Tibial nerve (tissue), 4 donors: ENCODE results near the gene TOM1L1. TPM values are rescaled to one million over a fixed set of nuclear protein-coding genes. Genes with fewer than 3 reads are reported as not detected.

Experiments used
- DNase-seq, 2 donors: peaks; one replicate each; pipeline ENCODE4 v3.0.0-alpha.2; 2019; ENCODE audit warnings: low spot score in 2 of 2
- H3K27ac ChIP-seq, 4 donors: fragments of 200-600 bp; sonication (generic) in 3 of 4; one replicate each; pipeline ENCODE4 v1.5.1; 2017 to 2019; ENCODE audit warnings: mild to moderate bottlenecking in 1 of 4
- H3K27me3 ChIP-seq, 2 donors: fragments of 200-600 bp; sonication (generic) in 1 of 2; one replicate each; pipeline versions ENCODE4 v1.5.1 to v1.6.0; 2017 to 2019
- H3K36me3 ChIP-seq, 3 donors: fragments of 200-600 bp; sonication (generic); one replicate each; pipeline ENCODE4 v1.5.1; 2018 to 2019
- H3K4me1 ChIP-seq, 4 donors: fragments of 200-600 bp; sonication (generic) in 3 of 4; one replicate each; pipeline ENCODE4 v1.5.1; 2017 to 2019
- H3K4me3 ChIP-seq, 4 donors: fragments of 200-600 bp; sonication (generic) in 3 of 4; one replicate each; pipeline ENCODE4 v1.5.1; 2017 to 2019; ENCODE audit warnings: mild to moderate bottlenecking in 1 of 4, moderate library complexity in 1 of 4
- H3K9me3 ChIP-seq, 4 donors: fragments of 200-600 bp; sonication (generic) in 3 of 4; one replicate each; pipeline ENCODE4 v1.5.1; 2017 to 2019
- CTCF ChIP-seq, 5 experiments: fragments of 200-600 bp in 3 of 5; fragments of 450-650 bp in 2 of 5; sonication (generic) in 3 of 5; IDR thresholded peaks; one replicate each; pipeline ENCODE4 v1.5.1; 2016 to 2019; ENCODE audit warnings: antibody characterized with exemption in 5 of 5, mild to moderate bottlenecking in 3 of 5, moderate library complexity in 2 of 5
- EP300 ChIP-seq, 2 donors: sonication (generic); formaldehyde crosslinking; IDR thresholded peaks; one replicate each; pipeline ENCODE4 v1.6.1; 2017; ENCODE audit warnings: antibody characterized with exemption in 2 of 2, mild to moderate bottlenecking in 1 of 2
- POLR2A ChIP-seq, 2 donors: fragments of 450-650 bp; IDR thresholded peaks; one replicate each; pipeline ENCODE4 v1.6.1; 2017; ENCODE audit warnings: antibody characterized with exemption in 2 of 2, mild to moderate bottlenecking in 2 of 2, moderate library complexity in 2 of 2
- WGBS, 2 donors: methylation state at CpG; one replicate each; pipeline ENCODE4 v1.1.5; 2018; 5-methylcytosine and 5-hydroxymethylcytosine counted together
- total RNA-seq, 4 donors: library from RNA; depleted of rRNA; stranded (reverse); fragments of >200 nt; gene quantifications; one replicate each; pipeline ENCODE4 v1.1.0, GENCODE V29; 2016

TOM1L1 gene
- total RNA-seq, 4 donors from 2014 or later = 8.6 to 27.4 (median 17.1) TPM

GRCh38 chr17:54876656-54877195 is 23.9 kb upstream of the TOM1L1 start:
- H3K27me3 ChIP-seq = no peaks in the 10 kb centered on the region
- H3K27ac ChIP-seq = no peak overlapping the region
- 59 to 63% methylated on average over 6 of the region's 6 CpGs for WGBS, 2 donors
- H3K4me1 ChIP-seq = no peaks in the 10 kb centered on the region
- no peak overlapping the region for H3K4me3 ChIP-seq
- H3K36me3 ChIP-seq = no peaks in the 10 kb centered on the region
- H3K9me3 ChIP-seq = no peaks in the 10 kb centered on the region
- TF ChIP-seq CTCF (IDR thresholded peaks at IDR 0.05) (no peak), POLR2A (IDR thresholded peaks at IDR 0.05) (no peak), EP300 (IDR thresholded peaks at IDR 0.05) (no peak)
- DNase-seq = no peak

- TF ChIP-seq POLR2A (IDR thresholded peaks at IDR 0.05) (no peak), EP300 (IDR thresholded peaks at IDR 0.05) (no peak), CTCF (IDR thresholded peaks at IDR 0.05) (no peak)
- H3K36me3 ChIP-seq = no peaks in the 10 kb centered on the region
- no peaks in the 10 kb centered on the region for H3K27me3 ChIP-seq
- H3K4me3 ChIP-seq = no peak overlapping the region
- H3K4me1 ChIP-seq = no peaks in the 10 kb centered on the region
- WGBS, 2 donors = 90 to 92% methylated on average over 10 of the region's 10 CpGs
- H3K27ac ChIP-seq = no peak overlapping the region
- no peak for DNase-seq
- no peaks in the 10 kb centered on the region for H3K9me3 ChIP-seq
Observed at GRCh38 chr17:54881255-54881972, 19.2 kb upstream of the TOM1L1 start.

GRCh38 chr17:54882371-54882770 is 18.3 kb upstream of the TOM1L1 start:
- Histone ChIP-seq H3K4me1 (no peaks in the 10 kb centered on the region), H3K27ac (no peak overlapping the region), H3K36me3 (no peaks in the 10 kb centered on the region), H3K4me3 (no peak overlapping the region), H3K27me3 (no peaks in the 10 kb centered on the region), H3K9me3 (no peaks in the 10 kb centered on the region)
- no peak for DNase-seq
- TF ChIP-seq EP300 (IDR thresholded peaks at IDR 0.05) (no peak), POLR2A (IDR thresholded peaks at IDR 0.05) (no peak), CTCF (IDR thresholded peaks at IDR 0.05) (no peak)
- WGBS, 2 donors = 70 to 73% methylated on average over 4 of the region's 4 CpGs

- Histone ChIP-seq H3K27me3 (no peaks in the 10 kb centered on the region), H3K27ac (no peak overlapping the region), H3K4me1 (no peaks in the 10 kb centered on the region), H3K4me3 (no peak overlapping the region), H3K9me3 (no peaks in the 10 kb centered on the region), H3K36me3 (no peaks in the 10 kb centered on the region)
- WGBS, 2 donors = 79 to 83% methylated on average over 3 of the region's 3 CpGs
- TF ChIP-seq POLR2A (IDR thresholded peaks at IDR 0.05) = no peak
- no peak for TF ChIP-seq EP300 (IDR thresholded peaks at IDR 0.05)
- no peak for TF ChIP-seq CTCF (IDR thresholded peaks at IDR 0.05)
- DNase-seq = no peak
Observed at GRCh38 chr17:54882950-54883349, 17.7 kb upstream of the TOM1L1 start.

- Histone ChIP-seq H3K9me3 (no peaks in the 10 kb centered on the region), H3K4me3 (no peak overlapping the region), H3K27me3 (no peaks in the 10 kb centered on the region), H3K4me1 (no peaks in the 10 kb centered on the region), H3K36me3 (no peaks in the 10 kb centered on the region), H3K27ac (no peak overlapping the region)
- 87 to 90% methylated on average over 2 of the region's 2 CpGs for WGBS, 2 donors
- no peak for DNase-seq
- TF ChIP-seq EP300 (IDR thresholded peaks at IDR 0.05) (no peak), CTCF (IDR thresholded peaks at IDR 0.05) (no peak), POLR2A (IDR thresholded peaks at IDR 0.05) (no peak)
Observed at GRCh38 chr17:54883939-54884338, 16.7 kb upstream of the TOM1L1 start.
